ENCODE results near the gene MOV10L1. TPM values are rescaled to one million over a fixed set of nuclear protein-coding genes. Genes with fewer than 3 reads are reported as not detected.

Gene MOV10L1
- total RNA-seq, 1 donor from 2014 or later, result 26.0 TPM

DNA sequence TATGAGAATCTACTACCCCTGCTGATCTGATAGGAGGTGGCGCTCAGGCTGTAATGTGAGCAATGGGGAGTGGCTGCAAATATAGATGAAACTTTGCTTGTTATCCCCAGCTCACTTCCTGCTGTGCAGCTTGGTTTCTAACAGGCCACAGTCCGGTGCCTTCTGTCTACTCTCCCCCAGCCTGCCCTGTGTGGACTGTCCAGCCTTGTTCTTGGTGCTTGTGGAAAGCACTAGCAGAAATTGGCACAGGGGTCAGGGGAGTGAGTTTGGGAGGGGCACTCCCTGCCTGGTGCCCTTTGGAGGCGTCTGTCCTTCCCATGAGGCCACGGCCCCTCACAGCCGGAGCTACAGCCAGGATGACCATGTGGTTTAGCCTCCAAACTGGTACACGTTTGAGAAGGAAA lies 14.3 kb downstream of the MOV10L1 start:
- DNase-seq (ENCODE audit: low read depth, low spot score), result no peak

DNA sequence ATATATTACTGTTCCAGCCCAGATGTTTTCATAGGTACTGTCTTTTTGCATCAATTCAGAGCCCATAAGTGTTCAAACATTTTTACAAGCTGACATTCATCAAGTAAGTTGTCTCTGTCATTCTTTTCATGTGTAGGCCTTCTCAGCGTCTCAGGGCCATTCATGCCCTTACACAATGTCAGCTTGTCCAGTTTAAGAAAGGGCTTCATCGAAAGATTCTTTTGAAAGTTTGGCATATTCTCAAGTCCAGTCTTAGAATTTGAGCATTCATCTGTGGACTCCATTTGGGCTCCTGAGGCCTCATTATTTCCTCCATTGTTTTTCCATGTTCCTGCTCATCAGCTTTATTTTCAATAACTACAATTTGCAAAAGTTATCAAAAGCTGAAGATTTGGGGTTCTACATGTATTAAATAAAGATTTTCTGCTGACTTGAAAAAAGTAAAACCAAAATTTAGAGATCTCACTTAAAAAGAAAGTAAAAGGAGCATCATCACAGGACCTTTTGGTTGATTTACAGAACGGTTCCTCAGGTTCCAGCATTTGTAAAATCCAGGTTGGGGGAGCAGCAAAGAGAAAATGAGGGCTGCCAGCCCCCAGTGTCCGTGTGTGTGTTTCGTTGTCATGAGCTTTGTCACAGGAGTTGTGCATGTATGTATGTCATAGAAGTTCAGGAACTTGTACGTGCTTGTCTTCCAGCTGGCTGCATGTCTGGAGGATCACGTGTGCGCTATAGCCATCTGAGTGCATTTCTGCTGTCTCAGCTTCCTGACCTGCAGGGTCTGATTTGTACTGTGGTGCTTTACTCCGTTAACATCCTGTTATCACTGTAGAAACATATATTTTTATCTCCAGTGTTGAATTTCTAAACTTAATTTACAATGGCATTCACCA lies 15.6 kb downstream of the MOV10L1 start:
- DNase-seq (ENCODE audit: low read depth, low spot score), result no peak

DNA sequence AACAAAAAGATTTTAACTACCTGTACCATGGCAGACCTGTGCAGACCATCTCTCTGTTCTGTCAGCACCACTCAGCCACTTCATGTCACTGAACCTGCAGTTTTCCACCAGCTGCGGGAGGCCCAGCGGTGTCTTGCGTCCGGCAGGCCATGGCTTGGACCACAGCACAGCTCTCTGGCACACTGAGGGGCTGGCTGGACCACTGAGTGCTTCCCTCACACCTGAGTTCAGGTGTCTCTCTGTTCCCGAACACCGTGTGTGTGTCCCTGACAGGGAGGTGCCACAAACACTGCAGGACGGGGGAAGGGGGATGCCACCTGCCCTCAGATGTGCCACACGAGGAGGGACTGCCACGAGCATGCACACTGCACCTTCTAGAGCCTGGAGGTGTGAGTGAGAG lies 17.7 kb downstream of the MOV10L1 start:
- DNase-seq (ENCODE audit: low read depth, low spot score), result no peak

DNA sequence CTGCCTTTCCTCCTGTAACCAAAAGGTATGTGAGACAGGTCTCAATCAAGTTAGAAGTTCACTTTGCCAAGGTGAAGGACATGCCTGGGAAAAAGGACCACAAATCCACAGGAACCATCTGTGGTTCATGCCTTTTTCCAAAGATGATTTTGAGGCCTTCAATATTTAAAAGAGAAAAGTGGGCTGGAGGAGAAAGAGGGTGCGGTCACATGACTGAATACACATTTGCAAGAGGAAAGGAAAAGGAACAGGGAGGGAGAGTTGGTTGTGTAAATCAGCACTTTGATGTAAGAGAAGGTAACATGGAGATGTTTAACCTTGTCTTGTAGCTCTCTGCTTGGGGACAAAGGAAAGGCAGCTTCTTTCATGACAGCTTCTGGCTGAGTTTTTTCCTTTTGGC lies 21.2 kb downstream of the MOV10L1 start:
- DNase-seq (ENCODE audit: low read depth, low spot score), result no peak

DNA sequence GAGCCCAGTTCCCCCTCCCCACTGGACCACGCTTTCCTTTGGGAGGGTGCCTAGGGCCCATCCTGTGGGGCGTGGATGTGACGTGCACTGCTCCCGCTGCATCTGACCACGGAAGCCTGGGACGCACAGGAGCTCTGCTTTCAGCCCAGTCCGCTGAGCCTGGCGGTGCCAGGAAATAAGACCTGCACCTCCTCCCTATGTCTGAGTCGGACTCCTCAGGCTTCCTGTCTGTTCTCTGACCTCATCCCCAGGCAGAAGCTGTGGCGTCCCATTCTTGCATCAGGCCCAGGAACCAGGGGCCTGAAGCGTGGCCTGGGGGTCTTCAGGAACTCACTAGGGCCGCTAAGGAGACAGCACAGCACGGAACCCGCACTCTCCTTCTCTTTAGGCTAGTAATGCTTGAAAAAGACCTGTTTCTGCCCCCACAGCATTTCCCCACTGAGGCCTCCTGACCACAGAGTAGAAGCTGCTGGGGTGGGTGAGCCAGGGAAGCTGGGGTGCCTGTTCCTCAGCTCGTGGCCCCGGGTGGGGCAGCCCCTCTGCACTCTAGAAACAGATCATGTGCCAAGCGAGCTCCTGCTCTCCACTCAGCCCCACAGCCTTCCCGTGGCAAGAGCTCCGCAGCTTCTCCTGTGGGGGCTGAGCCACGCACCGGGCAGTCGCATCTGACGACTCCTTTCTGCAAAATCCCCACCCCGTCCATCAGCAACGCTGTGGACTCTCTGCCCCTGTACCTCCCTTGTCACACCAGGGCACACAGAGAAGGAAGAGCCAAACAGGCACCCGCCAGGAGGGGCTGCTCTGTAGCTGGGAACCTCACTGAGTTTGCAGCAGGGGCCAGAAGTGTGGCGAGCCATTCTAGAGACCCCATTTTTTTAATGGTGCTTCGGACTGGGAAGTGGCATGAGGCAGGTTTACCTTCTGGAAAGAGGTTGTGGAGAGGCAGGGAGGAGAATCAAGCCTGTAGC lies 22.6 kb downstream of the MOV10L1 start:
- peak; percentile 81 for DNase-seq (ENCODE audit: low read depth, low spot score)

DNA sequence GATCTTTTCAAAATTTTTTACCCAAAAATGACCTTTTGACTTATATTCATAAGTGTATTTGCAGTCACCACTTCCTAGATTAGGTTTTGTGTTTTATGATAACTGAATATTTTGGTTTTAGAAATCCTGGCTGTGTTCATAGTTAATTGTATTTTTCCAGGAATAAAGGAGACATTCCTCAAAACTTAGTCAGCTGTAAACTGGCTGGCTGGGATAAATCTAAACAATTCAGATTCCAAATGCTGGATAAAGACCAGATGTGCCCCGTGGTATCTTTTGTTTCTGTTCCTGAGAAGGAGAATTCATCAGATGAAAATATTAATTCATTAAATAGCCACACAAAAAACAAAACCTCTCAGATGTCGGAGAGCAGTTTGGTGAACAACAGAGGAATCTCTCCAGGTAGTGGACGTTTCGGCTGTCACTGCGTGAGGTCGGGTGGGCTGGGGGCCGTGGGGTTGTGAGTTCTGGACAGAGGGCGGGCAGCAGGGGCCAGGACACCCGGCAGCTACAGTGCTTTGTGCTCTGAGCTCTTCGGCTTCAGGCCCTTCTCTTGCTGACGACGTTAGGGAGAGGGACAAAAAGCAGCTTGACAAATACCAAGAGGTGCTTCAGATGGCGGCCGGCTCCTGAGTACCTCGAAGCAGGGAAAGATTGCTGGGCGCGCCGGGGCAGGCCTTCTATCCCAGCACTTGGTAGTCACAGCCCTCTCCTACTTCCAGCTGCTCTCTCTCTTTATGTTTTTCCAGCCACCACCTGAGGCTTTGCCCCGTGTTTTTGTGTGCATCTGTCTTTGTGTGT lies 24.6 kb downstream of the MOV10L1 start:
- DNase-seq (ENCODE audit: low read depth, low spot score), result peak; percentile 71

DNA sequence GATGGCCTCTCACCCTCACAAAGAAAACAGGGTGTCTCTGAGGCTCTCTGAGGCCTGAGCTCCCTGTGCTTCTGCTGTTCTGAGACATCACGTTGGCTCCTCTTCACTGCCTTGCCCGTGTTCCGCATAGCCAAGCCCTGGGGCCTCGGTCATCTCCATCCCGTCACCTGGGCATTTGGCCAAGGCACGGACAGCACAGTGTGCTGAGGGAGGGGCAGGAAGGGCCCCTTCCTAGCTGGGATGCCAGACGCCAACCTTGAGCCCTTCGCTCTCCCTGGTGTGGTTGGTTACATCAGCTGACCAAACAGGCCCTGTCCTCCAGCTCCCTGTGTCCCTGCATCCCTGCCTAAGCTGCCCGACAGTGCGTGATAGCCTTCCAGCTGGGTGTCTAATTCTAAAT lies 25.9 kb downstream of the MOV10L1 start:
- peak; percentile 60 for DNase-seq (ENCODE audit: low read depth, low spot score)

DNA sequence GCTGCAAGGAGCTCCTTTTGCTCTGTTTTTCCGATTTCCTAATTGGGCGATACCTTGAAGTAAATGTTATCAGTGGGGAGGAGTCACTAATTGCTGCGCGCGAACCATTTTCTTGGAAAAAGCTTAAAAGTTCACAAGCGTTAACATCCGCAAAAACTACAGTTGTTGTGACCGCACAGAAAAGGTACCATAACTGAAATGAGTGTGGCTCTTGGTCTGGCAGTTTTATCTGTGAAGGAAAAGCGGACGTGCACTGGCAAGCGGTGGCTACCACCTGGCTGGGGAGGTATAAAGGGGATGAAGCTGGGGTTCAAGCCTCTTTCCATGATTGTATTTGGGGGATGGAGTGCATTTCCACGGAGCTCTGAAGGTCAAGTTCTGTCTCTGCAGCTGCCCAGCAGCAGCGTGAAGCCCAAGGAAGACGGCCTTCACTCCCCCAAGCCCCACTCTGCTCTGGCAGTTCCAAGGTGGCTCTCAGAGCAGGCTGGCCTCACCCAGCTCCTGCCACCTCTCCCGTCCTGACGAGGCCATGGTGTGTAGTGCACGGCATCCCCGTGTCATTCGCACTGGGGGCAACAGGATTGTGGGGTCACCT lies 27.5 kb downstream of the MOV10L1 start:
- no peak for DNase-seq (ENCODE audit: low read depth, low spot score)

DNA sequence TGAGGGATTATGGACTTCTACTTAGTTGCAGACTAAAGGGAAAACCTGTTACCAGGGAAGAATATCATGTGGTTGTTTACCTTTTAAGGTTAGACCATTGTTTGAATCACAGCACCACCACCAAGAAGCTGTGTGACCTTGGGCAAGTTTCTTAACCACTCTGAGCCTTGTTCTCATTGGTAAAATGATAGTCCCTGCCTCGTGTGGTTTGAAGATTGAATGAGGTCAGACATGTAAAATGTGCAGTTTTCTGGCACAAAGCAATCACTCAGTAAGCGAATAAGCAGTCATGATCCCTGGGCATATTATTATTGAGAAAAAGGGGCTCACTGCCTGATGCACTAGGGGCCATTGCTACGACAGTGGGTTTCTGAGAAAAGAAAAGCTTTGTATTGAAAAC lies 28.3 kb downstream of the MOV10L1 start:
- DNase-seq (ENCODE audit: low read depth, low spot score), result no peak

DNA sequence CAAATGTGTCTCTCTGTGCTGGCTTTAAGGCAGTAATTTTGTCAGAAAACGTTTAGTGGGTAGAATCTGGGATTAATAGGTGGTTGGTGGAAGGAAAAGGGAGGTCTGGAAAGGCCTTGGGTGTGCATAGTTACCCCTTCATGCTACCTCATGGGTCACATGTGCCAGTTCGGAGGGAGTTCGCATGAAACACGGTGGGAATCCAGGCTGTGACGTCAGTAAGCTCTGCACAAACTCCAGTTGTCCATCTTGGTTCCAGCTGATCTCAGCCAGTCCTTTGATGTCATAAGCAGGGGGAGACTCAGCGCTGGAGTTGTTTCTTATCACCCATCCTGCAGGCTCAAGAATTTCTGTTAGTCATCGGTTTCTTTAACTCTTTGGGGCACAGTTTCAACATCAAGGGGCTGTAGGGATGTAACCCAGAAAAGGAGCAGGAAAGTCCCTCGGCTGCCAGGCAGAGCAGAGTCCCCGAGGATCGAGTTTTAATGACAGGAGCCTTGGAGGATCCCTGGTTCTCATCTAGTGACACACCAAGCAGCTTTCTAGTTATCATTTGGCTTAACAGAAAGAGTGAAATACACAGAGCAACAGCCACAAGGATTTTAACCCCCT lies 28.9 kb downstream of the MOV10L1 start:
- peak; percentile 98 for DNase-seq (ENCODE audit: low read depth, low spot score)

DNA sequence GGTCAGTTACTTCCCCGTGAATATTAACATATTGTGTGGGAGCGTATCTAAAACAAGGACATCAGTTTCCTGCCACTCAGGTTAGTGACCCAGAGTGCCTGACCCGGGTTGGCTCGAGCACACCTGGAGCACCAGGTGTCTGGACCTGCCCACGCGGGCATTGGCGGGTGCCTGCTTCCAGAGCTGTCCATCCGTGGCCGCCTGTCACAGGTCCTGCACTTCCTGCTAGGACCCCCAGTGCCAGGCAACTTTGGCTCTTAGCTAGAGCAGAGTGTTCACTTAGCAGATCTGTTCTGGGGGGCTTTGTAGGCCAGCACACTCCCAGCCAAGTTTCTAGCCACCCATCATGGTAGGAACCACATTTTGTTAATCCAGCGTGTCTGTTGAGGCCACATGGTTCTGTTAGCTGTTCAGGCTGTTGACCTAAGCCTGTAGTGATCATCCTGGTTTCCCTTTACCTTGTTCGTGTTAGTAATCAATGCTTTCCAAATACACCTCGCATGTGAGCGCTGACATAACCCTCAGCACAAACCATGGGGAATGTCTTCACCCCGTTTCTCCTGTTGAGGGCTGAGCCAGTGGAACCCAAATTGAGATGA lies 29.5 kb downstream of the MOV10L1 start:
- DNase-seq (ENCODE audit: low read depth, low spot score), result no peak

DNA sequence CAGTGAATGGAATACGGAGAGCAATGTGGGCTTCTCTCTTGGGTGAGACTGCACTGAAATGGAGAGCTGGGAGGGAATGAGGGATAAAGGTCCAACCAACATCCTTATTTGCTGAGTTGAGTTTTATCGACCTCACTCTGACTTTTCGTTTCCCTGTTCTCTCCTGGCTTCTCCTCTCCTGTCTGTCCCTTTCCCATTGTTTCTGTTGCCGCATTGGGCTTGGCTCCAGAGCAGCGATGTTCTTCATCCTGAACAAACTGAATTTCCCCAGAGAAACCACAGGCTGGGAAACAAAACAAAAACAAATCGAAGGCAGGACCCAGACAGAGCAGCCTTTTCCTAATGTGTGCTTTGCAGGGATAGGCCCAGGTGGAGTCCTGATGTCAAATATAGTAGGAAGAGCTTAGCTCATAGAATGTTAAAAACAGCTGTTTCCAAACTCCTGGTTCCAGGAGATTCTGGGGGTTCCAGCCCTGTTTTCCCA lies 30.0 kb downstream of the MOV10L1 start:
- DNase-seq (ENCODE audit: low read depth, low spot score), result peak; percentile 81

DNA sequence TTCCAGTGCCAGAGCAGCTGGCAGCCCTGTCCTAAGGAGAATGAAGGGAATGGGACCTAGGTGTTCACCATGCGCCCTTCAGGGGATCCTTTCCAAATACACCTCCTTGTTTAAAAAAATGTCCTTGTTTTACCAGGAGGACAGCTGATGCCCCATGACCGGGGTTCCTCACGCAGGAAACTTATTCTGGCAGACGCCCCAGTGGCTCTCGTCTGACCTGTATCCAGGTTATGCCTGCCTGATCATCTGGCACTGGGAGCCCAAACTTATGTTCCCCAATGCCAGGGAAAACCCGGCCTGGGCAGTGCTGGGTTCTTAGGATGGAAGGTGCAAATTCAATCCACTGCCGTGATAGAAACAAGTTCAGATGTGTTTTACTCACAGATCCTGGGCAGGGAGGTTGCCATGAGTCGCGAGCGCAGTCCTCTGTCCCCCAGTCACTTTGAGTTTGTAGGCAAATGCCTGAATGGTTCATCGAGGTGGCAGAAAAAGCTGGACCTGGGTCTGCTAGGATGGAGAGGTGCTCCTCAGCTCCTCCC lies 31.5 kb downstream of the MOV10L1 start:
- DNase-seq (ENCODE audit: low read depth, low spot score), result no peak

DNA sequence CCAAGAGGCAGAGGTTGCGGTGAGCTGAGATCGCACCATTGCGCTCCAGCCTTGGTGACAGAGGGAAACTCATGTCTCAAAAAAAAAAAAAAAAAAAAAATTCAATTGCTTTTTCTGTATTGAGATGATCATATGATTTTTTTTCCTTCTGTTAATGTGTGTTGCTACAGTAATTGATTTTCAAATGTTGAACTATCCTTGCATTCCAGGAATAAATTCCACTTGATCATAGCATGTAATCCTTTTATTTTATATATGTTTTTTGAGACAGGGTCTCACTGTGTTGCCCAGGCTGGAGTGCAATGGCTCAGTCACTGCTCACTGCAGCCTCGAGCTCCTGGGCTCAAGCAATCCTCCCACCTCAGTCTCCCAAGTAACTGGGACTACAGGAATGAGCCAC lies 33.3 kb downstream of the MOV10L1 start:
- no peak for DNase-seq (ENCODE audit: low read depth, low spot score)

DNA sequence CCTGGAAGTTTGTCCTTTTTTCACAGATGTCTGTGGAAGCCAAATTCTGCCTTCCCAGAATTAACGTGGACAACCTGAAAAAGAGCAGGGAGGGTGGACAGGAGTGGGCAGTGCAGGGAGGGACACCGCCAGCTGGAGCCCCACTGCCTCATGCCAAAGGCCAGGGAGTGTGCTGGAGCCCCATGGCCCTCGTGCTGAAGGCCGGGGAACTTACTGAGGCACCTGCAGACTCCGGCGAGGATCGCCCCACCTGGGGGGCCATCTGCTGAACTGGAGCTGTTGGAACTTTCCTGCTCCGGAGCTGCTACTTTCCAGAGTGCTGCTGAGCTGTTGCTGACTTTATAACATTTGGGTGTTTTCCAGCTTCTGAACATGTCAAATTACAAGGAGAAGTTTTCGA lies 35.2 kb downstream of the MOV10L1 start:
- DNase-seq (ENCODE audit: low read depth, low spot score), result no peak

DNA sequence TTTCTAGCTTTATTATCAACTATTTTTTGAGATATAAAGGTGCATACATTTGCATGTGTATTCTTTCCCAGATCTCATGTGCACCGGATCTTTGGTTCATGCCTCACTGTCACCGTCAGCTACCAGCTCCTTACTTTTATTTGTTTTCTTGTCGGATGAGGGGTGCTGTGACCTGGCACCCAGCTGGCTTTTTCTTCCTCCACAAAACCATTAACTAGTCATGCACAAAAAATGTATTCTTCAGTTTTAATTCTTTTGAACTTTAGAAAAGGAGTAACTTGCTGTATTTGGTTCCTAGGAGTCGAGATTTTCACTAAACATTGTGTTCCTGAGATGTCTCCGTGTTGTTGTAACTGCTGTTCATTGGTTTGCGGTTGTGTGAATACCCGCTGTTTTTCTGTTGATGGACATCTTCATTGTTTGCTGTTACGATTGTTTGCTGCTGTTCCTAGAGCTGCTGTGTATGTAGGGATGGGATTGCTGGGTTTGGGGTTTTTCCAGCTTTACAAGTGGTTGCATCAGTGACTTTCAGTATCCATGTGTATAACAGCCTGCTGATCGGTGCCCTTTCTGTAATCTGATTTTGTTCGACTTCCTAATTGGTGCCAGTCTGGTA lies 39.4 kb downstream of the MOV10L1 start:
- no peak for DNase-seq (ENCODE audit: low read depth, low spot score)

DNA sequence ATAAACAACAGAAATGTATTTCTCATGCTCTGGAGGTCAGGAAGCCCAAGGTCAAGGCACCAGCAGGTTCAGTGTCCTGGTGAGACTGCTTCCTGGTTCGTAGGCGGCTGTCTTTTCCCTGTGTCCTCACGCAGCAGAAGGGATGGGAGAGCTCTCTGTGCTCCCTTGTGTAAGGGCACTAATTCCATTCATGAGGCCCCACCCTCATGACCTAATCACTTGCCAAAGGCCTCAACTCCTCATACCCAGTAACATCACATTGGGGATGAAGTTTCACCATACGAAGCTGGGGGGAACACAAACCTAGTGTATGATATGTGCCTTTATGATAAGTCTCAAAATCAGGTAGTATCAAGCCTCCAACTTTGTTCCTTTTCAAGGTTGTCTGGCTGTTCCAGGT lies 42.1 kb downstream of the MOV10L1 start:
- no peak for DNase-seq (ENCODE audit: low read depth, low spot score)

DNA sequence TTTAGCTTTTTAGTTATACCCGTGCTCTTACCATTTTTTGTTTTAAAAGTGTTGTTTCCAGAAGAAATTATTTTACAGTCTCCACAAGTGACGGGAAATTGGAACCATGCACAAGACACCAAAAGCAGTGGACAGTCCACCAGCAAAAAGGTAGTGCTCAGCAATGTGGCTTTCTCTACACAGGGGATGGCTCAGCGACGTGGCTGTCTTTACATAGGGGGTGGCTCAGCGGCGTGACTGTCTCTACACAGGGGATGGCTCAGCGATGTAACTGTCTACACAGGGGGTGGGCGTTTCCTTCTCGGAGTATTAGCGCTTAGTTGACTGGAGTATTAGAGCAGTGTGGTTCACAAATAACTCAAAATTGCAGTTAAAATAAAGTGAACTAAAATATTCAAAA lies 44.7 kb downstream of the MOV10L1 start:
- DNase-seq (ENCODE audit: low read depth, low spot score), result no peak

DNA sequence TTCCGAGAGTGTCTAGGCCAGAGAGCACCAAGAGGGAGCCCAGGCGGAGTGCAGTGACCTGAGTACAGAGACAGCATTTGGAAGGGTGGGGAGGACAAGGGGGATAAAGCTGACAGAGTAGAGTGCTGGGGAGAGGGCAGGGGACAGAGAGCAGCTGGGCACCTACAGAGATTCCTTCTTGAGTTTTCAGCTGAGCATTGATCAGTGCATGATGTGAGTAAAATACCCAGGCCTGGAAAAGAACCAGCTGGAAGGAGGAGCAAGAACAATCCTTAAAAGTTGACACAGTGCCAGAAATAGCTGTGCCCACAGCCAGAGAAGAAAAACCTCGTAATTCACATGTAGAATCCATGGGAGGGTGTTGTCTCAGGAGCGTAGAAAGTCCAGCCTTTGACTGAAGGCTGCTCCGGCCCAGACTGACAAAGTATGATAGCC lies 46.8 kb downstream of the MOV10L1 start:
- no peak for DNase-seq (ENCODE audit: low read depth, low spot score)

Data from pulmonary artery endothelial cell (primary cell).